ENCODE results near the gene LRRC70. TPM values are rescaled to one million over a fixed set of nuclear protein-coding genes. Genes with fewer than 3 reads are reported as not detected.

LRRC70 gene
- total and polyA plus RNA-seq, 2 of the 8 experiments (the other 6 are each of a cell fraction or from before 2014, with no cell fraction given): 0.62 to 0.67 TPM

- TF ChIP-seq CHD7 (IDR thresholded peaks at IDR 0.05; ENCODE audit: insufficient replicate concordance, low read length) (no peak), EZH2 (IDR thresholded peaks at IDR 0.05; ENCODE audit: low read depth, low read length, severe bottlenecking) (no peak), EGR1 (IDR thresholded peaks at IDR 0.05; ENCODE audit: borderline replicate concordance, low read depth, low read length) (no peak), ZNF274 (IDR thresholded peaks at IDR 0.05; ENCODE audit: borderline replicate concordance, extremely low read depth, low read length) (no peak), RNF2 (IDR thresholded peaks at IDR 0.05; ENCODE audit: borderline replicate concordance, low read depth, low read length, missing control alignments, poor library complexity, severe bottlenecking) (no peak)
These were observed 29.0 kb downstream of the LRRC70 start (continued) for GRCh38 chr5:62607615-62608014.
